Smooth muscle cell (in vitro differentiated cells): ENCODE results near the gene RMI1. TPM values are rescaled to one million over a fixed set of nuclear protein-coding genes. Genes with fewer than 3 reads are reported as not detected.

Experiments
- DNase-seq: peaks from one replicate; lab custom pipeline; 2025; ENCODE audit not compliant: unreplicated experiment; lab: John Stamatoyannopoulos, UW
- H2AFZ ChIP-seq: fragments of 200-600 bp; sonication (generic); 2 replicates; pipeline ENCODE4 v1.6.0; 2016; ENCODE audit warnings: antibody characterized with exemption, low read depth, mild to moderate bottlenecking
- H3F3A ChIP-seq: fragments of 200-600 bp; sonication (generic); 2 replicates; pipeline ENCODE4 v1.6.0; 2017; ENCODE audit warnings: antibody characterized with exemption, low read depth
- H3K27ac ChIP-seq: fragments of 200-600 bp; sonication (generic); 2 replicates; pipeline ENCODE4 v1.5.1; 2016; ENCODE audit warnings: low read depth, mild to moderate bottlenecking
- H3K27me3 ChIP-seq: fragments of 200-600 bp; sonication (generic); 2 replicates; pipeline ENCODE4 v1.6.1; 2016; ENCODE audit warnings: low read depth, mild to moderate bottlenecking
- H3K36me3 ChIP-seq: fragments of 200-600 bp; sonication (generic); 2 replicates; pipeline ENCODE4 v1.5.1; 2016; ENCODE audit warnings: low read depth
- H3K4me1 ChIP-seq: fragments of 200-600 bp; sonication (generic); 2 replicates; pipeline ENCODE4 v1.5.1; 2016; ENCODE audit warnings: low read depth
- H3K4me2 ChIP-seq: fragments of 200-600 bp; sonication (generic); 2 replicates; pipeline ENCODE4 v1.6.0; 2016; ENCODE audit warnings: mild to moderate bottlenecking
- H3K4me3 ChIP-seq: fragments of 200-600 bp; sonication (generic); 2 replicates; pipeline ENCODE4 v1.5.1; 2016; ENCODE audit warnings: mild to moderate bottlenecking
- H3K79me2 ChIP-seq: fragments of 200-600 bp; sonication (generic); 2 replicates; pipeline ENCODE4 v1.6.0; 2016; ENCODE audit warnings: low read depth, mild to moderate bottlenecking
- H3K9ac ChIP-seq: fragments of 200-600 bp; sonication (generic); 2 replicates; pipeline ENCODE4 v1.6.0; 2016; ENCODE audit warnings: low read depth
- H3K9me3 ChIP-seq: fragments of 200-600 bp; sonication (generic); replicated peaks from 2 replicates; pipeline ENCODE4 v1.5.1; 2016; ENCODE audit warnings: low read depth
- H4K20me1 ChIP-seq: fragments of 200-600 bp; sonication (generic); 2 replicates; pipeline ENCODE4 v1.6.0; 2016; ENCODE audit warnings: low read depth
- CTCF ChIP-seq: fragments of 200-600 bp; sonication (generic); IDR thresholded peaks from 2 replicates; pipeline ENCODE4 v1.5.1; 2017; ENCODE audit warnings: borderline replicate concordance, mild to moderate bottlenecking, antibody characterized with exemption; ENCODE audit not compliant: insufficient read depth, poor library complexity, severe bottlenecking
- WGBS: methylation state at CpG from one replicate; pipeline ENCODE4 v1.1.7; 2016; ENCODE audit warnings: low lambda C conversion rate; 5-methylcytosine and 5-hydroxymethylcytosine counted together
- polyA plus RNA-seq: library from polyadenylated mRNA; unstranded; fragments of >200 nt; fragmentation: Nextera tagmentation; extraction: Ambion mirVana; gene quantifications from 2 replicates; pipeline ENCODE4 v1.2.1, GENCODE V29; 2016
- total RNA-seq: library from RNA; depleted of rRNA; stranded (reverse); fragments of >200 nt; gene quantifications from 2 replicates; pipeline ENCODE4 v1.2.3, GENCODE V29; 2014

Gene RMI1
- total and polyA plus RNA-seq, 2 experiments from 2014 or later = 3.2 to 11.1 TPM

GRCh38 chr9:83992407-83992806 is 11.8 kb downstream of the RMI1 start:
- Histone ChIP-seq H3K27me3 (no peaks in the 10 kb centered on the region), H3K36me3 (no peaks in the 10 kb centered on the region), H3K9me3 (no peaks in the 10 kb centered on the region), H3F3A (no peaks in the 10 kb centered on the region), H3K4me3 (no peak overlapping the region), H3K4me2 (no peak overlapping the region), H3K4me1 (no peaks in the 10 kb centered on the region), H2AFZ (no peak overlapping the region), H3K9ac (no peak overlapping the region), H4K20me1 (no peaks in the 10 kb centered on the region), H3K79me2 (peaks cover 20% of the 10 kb centered on the region), H3K27ac (no peak overlapping the region)
- TF ChIP-seq CTCF = no peak
- 85% methylated on average over 1 of the region's 1 CpG for WGBS
- no peak for DNase-seq

- no peak for TF ChIP-seq CTCF
Measured at GRCh38 chr9:83992901-83993300, 12.3 kb downstream of the RMI1 start.

GRCh38 chr9:83996126-83996525 is 15.5 kb downstream of the RMI1 start:
- Histone ChIP-seq H2AFZ (no peak overlapping the region), H3K79me2 (peaks cover 14% of the 10 kb centered on the region), H3K4me3 (no peak overlapping the region), H3K9ac (no peak overlapping the region), H3K9me3 (no peaks in the 10 kb centered on the region), H3F3A (no peaks in the 10 kb centered on the region), H3K36me3 (no peaks in the 10 kb centered on the region), H3K4me2 (no peak overlapping the region), H3K4me1 (no peaks in the 10 kb centered on the region), H3K27ac (no peak overlapping the region), H3K27me3 (no peaks in the 10 kb centered on the region), H4K20me1 (no peaks in the 10 kb centered on the region)
- WGBS = 93% methylated on average over 4 of the region's 4 CpGs
- DNase-seq = no peak
- no peak for TF ChIP-seq CTCF

More at GRCh38 chr9:83992901-83993300, 12.3 kb downstream of the RMI1 start:
- peaks cover 15% of the 10 kb centered on the region for H3K79me2 ChIP-seq
- H3K9me3 ChIP-seq = no peaks in the 10 kb centered on the region
- no peak overlapping the region for H3K9ac ChIP-seq
- no peaks in the 10 kb centered on the region for H3K27me3 ChIP-seq
- H3K27ac ChIP-seq = no peak overlapping the region
- H3K4me1 ChIP-seq = no peaks in the 10 kb centered on the region
- H2AFZ ChIP-seq = no peak overlapping the region
- no peaks in the 10 kb centered on the region for H3K36me3 ChIP-seq
- H3K4me2 ChIP-seq = no peak overlapping the region
- DNase-seq = no peak
- no peaks in the 10 kb centered on the region for H4K20me1 ChIP-seq
- no peak overlapping the region for H3K4me3 ChIP-seq
- H3F3A ChIP-seq = no peaks in the 10 kb centered on the region

- Histone ChIP-seq H3K79me2 (peaks cover 9% of the 10 kb centered on the region), H3K4me3 (no peak overlapping the region), H3F3A (no peaks in the 10 kb centered on the region), H3K9ac (no peak overlapping the region), H3K4me1 (no peaks in the 10 kb centered on the region), H3K27ac (peak overlapping the region; percentile 7), H3K36me3 (peaks cover 7% of the 10 kb centered on the region), H2AFZ (no peak overlapping the region), H3K4me2 (peak overlapping the region; percentile 45), H3K9me3 (no peaks in the 10 kb centered on the region), H4K20me1 (no peaks in the 10 kb centered on the region), H3K27me3 (no peaks in the 10 kb centered on the region)
- TF ChIP-seq CTCF = no peak
- no peak for DNase-seq
- WGBS = 66% methylated on average over 2 of the region's 2 CpGs
Measured at GRCh38 chr9:83999141-83999918, 18.7 kb downstream of the RMI1 start.
